A549 treated with dexamethasone at 1 μM for 4 hours (cell line): ENCODE data around the gene RANBP3L. TPM values are rescaled to one million over a fixed set of nuclear protein-coding genes. Genes with fewer than 3 reads are reported as not detected.

Source experiments
- total RNA-seq: library from RNA; stranded (reverse); fragments of 200-300 nt; extraction: Qiagen RNA extraction; gene quantifications from 5 replicates; pipeline ENCODE4 v1.2.3, GENCODE V29; 2022

RANBP3L gene, protein sequence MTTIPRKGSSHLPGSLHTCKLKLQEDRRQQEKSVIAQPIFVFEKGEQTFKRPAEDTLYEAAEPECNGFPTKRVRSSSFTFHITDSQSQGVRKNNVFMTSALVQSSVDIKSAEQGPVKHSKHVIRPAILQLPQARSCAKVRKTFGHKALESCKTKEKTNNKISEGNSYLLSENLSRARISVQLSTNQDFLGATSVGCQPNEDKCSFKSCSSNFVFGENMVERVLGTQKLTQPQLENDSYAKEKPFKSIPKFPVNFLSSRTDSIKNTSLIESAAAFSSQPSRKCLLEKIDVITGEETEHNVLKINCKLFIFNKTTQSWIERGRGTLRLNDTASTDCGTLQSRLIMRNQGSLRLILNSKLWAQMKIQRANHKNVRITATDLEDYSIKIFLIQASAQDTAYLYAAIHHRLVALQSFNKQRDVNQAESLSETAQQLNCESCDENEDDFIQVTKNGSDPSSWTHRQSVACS
- not detected in 5 replicates for total RNA-seq

DNA sequence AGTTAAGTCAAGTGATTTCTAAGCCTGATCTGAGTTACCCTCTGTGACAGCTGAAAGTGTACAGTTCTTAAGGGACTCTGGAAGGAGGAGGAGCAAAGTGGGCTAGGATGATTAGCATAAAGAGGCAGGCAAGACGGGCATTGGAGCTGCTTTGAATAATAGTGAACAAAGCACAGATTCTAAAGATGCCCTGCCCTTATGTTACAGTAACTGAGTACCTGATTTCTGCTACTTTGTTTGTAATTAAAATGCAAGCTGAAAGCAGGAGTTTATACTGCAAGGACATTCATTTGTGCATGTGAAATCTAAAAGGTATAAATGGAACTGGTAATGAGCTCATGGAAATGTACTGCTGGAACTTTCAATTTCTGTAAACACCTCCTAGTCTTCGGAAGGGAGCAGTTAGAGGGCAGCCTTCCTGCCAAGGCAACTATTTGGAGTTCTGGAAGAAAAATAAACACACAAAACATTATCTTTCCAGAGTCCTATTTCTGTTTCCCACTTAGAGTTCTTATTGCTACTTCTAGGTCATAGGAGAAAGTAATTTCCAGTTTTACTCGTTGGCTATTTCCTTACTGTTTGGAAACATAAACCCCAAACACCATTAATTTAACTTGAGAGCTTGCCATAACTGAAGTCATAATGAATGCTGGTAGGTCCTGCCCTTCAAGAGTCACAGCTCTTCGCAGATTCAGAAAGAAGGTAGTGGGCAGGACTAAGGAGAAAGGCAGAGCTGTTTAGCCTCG lies at the start of gene RANBP3L:
RANBP3L (minus strand) TSS at position 45 of the 746 bp plus-strand sequence. CDS start 486 bp downstream, outside the sequence.

DNA sequence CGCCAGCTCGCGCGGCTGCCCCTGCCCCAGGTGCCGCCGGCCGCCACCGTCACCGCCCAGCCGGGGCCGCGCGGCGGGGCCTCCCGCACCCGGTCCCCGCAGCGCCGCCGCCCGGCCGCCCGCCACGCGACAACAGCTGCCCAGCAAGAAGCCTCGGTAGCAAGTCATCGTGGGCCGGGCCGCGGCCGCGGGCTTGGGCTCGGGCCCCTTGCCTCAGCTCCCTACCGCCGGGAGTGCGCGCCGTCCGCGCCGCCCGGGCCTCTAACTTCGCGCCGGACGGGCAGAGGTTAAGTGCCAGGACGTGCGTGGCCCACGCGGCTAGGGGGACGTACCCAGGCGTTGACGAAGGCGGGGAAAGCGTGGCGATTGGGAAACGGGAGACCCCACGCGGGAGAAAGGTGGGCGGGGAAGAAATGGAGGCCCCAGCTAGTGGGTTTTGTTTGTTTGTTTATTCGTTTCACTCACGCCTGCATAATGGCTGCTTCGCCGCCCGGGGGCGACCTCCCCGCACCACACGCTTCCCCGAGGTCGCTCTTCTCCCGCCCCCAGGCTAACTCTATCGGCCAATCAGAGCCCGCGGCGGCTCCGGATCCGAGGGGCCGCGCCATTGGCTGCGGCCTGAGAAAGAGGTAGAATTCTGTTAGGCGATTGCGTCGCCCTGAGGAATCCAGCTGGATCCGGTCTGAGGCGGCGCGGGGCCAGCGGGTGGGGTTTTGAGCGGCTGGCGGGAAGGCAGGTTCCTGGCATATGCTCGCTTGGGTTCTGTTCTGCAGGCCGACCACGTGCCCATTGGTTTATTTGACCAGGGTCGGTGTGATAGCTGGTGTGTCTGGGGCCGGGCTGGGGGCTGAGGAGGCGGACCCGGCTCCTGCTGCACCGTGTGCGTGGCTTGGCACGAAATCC lies 59.8 kb downstream of the RANBP3L start, which contains the start of gene NADK2:
NADK2 (minus strand) TSS at position 295 of the 903 bp plus-strand sequence; CDS start at position 168, 127 bp downstream.

Other genes starting within 250 kb of the RANBP3L start
- not detected in 5 replicates for gene UGT3A2, start 235.0 kb downstream of the RANBP3L start, total RNA-seq
- 1.0 to 1.9 TPM (median 1.5 TPM) in 5 replicates for gene LMBRD2, start 150.0 kb downstream of the RANBP3L start, total RNA-seq
- 14.5 to 23.4 TPM (median 21.9 TPM) in 5 replicates for gene SKP2, start 149.8 kb downstream of the RANBP3L start, total RNA-seq
- gene NADK2, start 60.0 kb downstream of the RANBP3L start, total RNA-seq, result 10.1 to 14.5 TPM (median 11.9 TPM) in 5 replicates